Measurements from ENCODE around the gene PNPLA2.

The PNPLA2 gene

DNA sequence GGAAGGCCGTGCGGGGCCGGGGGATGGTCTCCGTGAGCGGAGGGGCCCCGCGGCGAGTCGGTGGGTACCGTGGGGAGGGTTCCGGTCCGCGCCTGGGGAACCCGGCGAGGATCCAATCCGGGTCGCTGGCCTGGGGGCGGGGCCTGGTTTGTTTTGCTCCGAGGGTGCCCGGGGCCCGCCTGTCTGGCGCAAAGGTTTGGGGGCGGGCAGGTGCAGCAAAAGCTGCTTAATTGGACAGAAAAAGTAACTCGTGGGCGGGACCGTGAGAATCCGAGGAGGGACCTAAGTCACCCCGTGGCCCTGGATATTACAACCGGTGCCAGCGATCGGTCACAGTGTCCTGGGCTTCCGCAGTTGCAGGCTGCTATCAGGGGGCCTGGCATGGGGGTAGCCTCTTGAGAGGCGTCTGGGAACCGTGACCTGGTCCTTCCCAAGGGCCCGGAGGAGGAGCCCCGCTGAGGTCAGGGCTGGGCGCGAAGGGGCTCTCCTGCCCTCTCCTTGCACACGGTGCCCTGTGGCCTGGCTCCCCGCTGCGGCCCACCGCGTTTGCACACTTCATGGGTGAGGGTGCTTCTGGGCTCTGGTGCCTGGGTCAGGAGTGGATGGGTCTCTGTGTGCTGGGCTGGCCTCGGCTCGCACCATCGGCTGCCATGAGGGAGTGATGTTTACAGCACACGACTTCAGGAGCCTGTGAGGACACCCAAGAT lies 1.4 kb downstream of the PNPLA2 start:
- peak; percentile 96 for DNase-seq

GRCh38 chr11:820655-821511 lies 2.2 kb downstream of the PNPLA2 start:
- no peak for DNase-seq

DNA sequence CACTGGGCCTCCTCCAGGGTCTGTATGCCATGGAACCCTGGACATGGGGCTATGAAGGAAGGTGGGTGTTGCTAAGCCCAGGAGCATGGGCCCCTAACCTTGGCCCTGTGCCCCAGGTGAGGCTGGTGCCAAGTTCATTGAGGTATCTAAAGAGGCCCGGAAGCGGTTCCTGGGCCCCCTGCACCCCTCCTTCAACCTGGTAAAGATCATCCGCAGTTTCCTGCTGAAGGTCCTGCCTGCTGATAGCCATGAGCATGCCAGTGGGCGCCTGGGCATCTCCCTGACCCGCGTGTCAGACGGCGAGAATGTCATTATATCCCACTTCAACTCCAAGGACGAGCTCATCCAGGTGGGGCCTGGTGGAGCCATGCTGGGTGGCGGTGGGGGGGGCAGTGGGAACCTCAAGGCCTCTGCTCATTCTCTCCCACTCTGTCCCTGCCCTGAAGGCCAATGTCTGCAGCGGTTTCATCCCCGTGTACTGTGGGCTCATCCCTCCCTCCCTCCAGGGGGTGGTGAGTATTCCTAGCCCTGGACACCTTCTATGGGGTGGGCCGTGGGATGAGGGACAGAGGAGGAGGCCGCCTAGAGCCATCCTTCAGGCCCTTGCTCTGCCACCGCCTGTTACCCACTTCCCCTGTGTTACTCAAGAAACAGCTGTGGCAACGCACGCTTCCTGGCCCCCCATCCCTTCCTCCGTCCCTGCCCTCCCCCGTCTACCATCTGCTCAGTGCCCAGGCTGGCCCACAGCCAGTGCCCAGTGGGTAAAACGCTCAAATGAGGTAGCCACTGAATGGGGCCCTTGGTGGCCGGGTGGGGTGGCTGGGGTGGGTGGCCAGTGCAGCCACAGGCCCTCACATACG lies 3.0 kb downstream of the PNPLA2 start:
- DNase-seq: no peak

DNA sequence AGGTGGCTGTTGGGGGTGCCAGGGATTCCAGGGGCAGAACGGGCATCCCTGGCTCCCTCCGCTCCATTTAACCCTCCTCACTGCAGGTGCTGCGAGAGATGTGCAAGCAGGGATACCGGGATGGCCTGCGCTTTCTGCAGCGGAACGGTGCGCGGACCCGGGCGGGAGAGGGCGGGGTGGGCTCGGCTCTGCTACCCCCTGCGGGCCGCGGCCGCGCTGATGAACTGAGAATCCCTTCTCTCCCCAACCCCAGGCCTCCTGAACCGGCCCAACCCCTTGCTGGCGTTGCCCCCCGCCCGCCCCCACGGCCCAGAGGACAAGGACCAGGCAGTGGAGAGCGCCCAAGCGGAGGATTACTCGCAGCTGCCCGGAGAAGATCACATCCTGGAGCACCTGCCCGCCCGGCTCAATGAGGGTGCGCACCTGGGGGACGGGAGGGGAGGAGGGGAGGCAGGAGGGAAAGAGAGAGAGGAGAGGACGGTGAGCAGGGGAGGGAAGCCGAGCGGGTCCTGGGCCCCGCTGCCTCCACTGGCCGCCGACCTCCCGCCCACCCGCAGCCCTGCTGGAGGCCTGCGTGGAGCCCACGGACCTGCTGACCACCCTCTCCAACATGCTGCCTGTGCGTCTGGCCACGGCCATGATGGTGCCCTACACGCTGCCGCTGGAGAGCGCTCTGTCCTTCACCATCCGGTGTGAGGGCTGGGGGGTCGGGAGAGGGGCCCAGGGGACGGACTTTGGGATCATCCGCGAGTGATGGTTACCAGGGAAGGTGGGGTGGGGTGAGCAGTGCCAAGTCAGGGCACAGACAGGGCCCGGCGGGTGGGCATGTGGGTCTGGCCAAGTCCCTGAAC lies 5.0 kb downstream of the PNPLA2 start:
- no peak for DNase-seq

- DNase-seq: no peak
These were observed 5.7 kb downstream of the PNPLA2 start for GRCh38 chr11:824292-824880.

GRCh38 chr11:824942-825341 lies 6.2 kb downstream of the PNPLA2 start:
- no peak for DNase-seq

GRCh38 chr11:825366-826226 lies 6.9 kb downstream of the PNPLA2 start:
- no peak for DNase-seq

- no peak for DNase-seq
These were observed 7.5 kb downstream of the PNPLA2 start for GRCh38 chr11:826227-826621.

DNA sequence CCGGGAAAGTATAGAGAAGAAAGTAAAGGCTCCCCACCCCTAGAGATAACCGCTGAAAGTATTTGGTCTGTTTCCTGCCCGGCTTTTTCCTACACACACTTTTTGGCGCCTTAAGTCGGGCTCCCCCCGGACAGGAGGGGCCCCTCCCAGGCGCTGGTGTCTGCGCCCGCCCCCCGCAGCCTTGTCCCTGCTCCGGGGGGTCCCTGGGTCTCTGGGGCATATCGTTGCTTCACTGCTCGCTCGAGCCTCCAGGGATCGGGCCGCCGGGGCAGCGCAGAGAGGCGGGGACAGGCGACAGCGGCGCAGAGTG lies 8.1 kb downstream of the PNPLA2 start:
- DNase-seq: no peak

GRCh38 chr11:827146-827896 lies 8.6 kb downstream of the PNPLA2 start:
- DNase-seq: no peak

- DNase-seq: no peak
These were observed 9.1 kb downstream of the PNPLA2 start, which contains the start of gene CRACR2B for GRCh38 chr11:827897-828192. CRACR2B (plus strand) TSS chr11:827919; CDS start chr11:828608, 689 bp downstream.

- no peak for DNase-seq
These were observed 9.9 kb downstream of the PNPLA2 start for GRCh38 chr11:828506-829175.

DNA sequence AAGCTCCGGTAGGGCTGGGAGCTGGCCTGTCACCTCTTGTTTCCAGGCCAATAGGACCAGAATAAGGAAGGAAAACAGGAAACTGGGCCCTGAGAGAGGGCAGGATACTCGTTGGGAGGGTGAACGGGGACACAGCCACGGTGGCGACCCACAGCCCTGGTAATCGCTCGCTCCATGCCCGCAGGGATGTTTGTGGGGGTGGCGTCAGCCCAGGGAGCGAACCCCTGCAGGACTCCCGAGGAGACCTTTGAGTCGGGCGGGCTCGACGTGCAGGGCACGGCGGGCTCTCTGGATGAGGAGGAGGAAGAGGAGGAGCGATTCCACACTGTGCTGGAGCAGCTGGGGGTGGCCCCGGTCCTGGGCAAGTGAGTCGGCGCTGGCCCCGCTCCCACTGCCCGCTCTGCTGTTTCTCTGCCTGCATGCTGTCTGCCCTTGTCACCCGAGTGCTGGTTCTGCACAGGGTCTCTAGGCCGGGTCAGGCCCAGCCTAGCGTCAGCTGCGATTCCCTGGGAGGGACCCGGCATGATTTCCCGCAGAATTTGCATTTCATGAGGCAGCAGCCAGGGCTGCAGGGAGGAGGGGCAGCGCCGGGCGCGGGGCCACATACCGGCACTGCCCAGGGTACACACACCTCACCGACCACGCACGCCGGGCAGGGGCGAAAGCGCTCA lies 10.6 kb downstream of the PNPLA2 start:
- DNase-seq: no peak

DNA sequence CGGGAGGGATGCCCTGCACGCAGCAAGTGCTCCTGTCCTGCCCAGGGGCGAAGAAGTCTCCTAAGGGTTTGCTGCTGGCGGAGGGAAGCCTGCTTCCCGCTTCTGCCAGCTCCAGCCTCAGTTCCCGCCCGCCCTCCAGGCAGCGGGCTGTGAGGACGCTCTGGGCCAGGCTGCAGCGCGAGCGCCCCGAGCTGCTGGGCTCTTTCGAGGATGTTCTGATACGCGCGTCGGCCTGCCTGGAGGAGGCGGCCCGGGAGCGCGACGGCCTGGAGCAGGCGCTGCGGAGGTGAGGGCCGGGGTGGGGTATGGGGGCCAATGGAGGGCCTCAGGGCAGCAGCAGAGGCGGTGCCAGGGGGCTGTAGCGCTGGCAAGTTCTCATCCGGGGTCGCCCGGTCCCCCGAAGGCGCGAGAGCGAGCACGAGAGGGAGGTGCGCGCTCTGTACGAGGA lies 11.2 kb downstream of the PNPLA2 start:
- no peak for DNase-seq

- peak; percentile 69 for DNase-seq
These were observed 11.8 kb downstream of the PNPLA2 start for GRCh38 chr11:830295-831117.

DNA sequence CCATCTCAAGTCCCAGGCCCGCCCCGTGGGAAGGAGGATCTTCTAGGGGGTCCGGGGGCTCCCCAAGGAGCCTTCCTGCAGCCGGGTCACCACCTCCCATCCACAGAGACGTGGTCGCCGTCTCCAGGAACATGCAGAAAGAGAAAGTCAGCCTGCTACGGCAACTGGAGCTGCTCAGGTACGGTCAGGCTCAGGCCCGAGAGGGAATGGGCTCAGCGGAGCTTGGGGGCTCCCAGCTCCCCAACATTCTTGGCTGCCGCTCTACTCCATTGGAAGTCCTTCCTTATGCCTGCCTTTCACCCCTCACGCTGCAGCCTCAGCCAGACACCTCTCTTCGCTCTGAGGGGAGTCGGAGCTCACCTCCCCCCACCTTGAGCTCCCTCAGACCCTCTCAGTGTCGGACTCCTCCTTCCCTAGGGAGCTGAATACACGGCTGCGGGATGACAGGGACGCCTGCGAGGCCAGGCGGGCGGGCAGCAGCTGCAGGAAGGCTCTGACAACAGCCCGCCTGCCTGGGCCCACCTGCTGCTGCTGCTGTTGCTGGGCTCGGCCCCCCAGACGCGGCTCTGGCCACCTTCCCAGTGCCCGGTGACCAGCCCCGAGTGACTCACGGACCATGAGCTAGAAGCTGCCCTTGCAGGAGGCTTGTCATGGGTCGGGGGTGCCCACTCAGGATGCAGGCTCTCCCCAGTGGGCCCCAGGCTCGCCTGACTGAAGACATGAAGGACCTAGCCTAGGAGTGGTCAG lies 12.6 kb downstream of the PNPLA2 start:
- DNase-seq: no peak

GRCh38 chr11:831961-832528 lies 13.3 kb downstream of the PNPLA2 start:
- DNase-seq: no peak
